ENCODE data around the gene FUT2. TPM values are rescaled to one million over a fixed set of nuclear protein-coding genes. Genes with fewer than 3 reads are reported as not detected.

FUT2 gene
- total and polyA plus RNA-seq, 2 of the 13 experiments (the other 11 are each of a cell fraction or from before 2014, with no cell fraction given): 0.07 TPM; not detected in 1

DNA sequence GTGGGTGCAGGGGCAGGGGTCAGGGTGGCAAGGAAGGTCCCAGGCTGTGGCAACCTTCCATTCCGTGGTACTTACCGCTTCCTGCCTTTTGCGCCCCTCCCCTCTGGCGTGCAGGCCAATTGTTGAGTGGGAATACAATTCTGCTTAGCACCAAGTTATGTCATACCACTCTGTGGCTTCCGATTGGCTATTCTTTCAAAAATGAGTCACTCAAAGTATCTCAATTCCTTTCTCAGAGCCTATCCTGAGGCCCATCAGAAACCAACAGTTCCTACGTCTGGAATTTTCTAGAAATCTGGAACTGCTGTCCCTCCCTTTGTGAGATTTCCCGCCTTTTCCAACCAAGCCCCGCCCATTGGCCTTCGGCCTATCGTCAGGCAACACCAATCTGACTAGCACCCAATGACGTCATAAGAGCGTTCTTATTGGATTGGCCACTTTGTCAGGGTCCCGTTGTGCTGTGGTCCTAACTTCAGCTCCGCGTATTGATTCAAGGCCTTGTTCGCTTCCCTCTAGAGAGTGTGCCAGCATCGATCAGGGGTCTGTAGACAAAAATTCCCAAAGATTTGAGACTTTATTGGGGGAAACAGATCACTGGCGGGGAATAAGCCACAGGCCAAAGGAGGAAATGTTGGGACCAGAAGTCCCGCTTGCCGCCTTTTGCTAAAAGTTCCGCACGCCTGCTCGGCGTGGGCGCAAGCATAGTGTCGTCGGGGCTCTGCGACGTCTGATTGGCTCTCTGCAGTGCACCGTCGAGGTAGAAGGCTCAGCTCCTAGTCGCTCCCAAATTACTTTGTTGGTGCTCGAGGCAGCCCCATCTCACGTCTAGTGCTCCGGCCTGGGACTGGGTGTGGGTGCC lies 34.7 kb upstream of the FUT2 start:
- no peak overlapping the region for H3K9ac ChIP-seq (ENCODE audit: insufficient read depth, low read depth, low read length)
- TF ChIP-seq ATF1 (CRISPR knock-in tag; IDR thresholded peaks at IDR 0.05): peak; percentile 87
- no peak for TF ChIP-seq TP53 (CRISPR knock-in tag; conservative IDR thresholded peaks at IDR 0.05)
- peak; percentile 51; the same call in 1 of the 2 replicates for TF ChIP-seq ZBTB21 (CRISPR knock-in tag; IDR thresholded peaks at IDR 0.05)
- 0 out of 2 replicates have a peak, but pooled peaks have one; percentile 50 for TF ChIP-seq ZNF784 (CRISPR knock-in tag; IDR thresholded peaks at IDR 0.05; ENCODE audit: borderline replicate concordance)
- TF ChIP-seq, protein P1, sequence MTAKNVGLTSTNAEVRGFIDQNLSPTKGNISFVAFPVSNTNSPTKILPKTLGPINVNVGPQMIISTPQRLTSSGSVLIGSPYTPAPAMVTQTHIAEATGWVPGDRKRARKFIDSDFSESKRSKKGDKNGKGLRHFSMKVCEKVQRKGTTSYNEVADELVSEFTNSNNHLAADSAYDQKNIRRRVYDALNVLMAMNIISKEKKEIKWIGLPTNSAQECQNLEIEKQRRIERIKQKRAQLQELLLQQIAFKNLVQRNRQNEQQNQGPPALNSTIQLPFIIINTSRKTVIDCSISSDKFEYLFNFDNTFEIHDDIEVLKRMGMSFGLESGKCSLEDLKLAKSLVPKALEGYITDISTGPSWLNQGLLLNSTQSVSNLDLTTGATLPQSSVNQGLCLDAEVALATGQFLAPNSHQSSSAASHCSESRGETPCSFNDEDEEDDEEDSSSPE (CRISPR knock-in tag; IDR thresholded peaks at IDR 0.05): peak; percentile 80
- TF ChIP-seq ARHGAP35 (CRISPR knock-in tag; IDR thresholded peaks at IDR 0.05; ENCODE audit: borderline replicate concordance): no peak
- no peak for TF ChIP-seq RBAK (CRISPR knock-in tag; IDR thresholded peaks at IDR 0.05)
- TF ChIP-seq FOSL2 (CRISPR knock-in tag; IDR thresholded peaks at IDR 0.05): peak; percentile 34; the same call in 1 of the 2 replicates
- no peak for TF ChIP-seq ZNF441 (CRISPR knock-in tag; IDR thresholded peaks at IDR 0.05; ENCODE audit: borderline replicate concordance)
- 0 out of 2 replicates have a peak, but pooled peaks have one; percentile 21 for TF ChIP-seq ZBTB38 (CRISPR knock-in tag; IDR thresholded peaks at IDR 0.05)
- TF ChIP-seq CREM (IDR thresholded peaks at IDR 0.05): peak; percentile 81
- TF ChIP-seq CREM (CRISPR knock-in tag; IDR thresholded peaks at IDR 0.05): no peak
- TF ChIP-seq, protein P2, sequence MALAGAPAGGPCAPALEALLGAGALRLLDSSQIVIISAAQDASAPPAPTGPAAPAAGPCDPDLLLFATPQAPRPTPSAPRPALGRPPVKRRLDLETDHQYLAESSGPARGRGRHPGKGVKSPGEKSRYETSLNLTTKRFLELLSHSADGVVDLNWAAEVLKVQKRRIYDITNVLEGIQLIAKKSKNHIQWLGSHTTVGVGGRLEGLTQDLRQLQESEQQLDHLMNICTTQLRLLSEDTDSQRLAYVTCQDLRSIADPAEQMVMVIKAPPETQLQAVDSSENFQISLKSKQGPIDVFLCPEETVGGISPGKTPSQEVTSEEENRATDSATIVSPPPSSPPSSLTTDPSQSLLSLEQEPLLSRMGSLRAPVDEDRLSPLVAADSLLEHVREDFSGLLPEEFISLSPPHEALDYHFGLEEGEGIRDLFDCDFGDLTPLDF (CRISPR knock-in tag; IDR thresholded peaks at IDR 0.05): peak; percentile 51; the same call in 1 of the 2 replicates
- peak; percentile 99 for TF ChIP-seq RFXANK (CRISPR knock-in tag; IDR thresholded peaks at IDR 0.05)
- TF ChIP-seq NFYB (CRISPR knock-in tag; IDR thresholded peaks at IDR 0.05): peak; percentile 80
- peak; percentile 98 for TF ChIP-seq RFX5 (IDR thresholded peaks at IDR 0.05; ENCODE audit: low read depth, low read length)
- peak; percentile 99 for TF ChIP-seq RFXAP (CRISPR knock-in tag; IDR thresholded peaks at IDR 0.05; ENCODE audit: borderline replicate concordance)
- peak; percentile 97 for TF ChIP-seq CREB1 (IDR thresholded peaks at IDR 0.05)
- peak; percentile 97 for TF ChIP-seq CREB1 (CRISPR knock-in tag; IDR thresholded peaks at IDR 0.05)
- TF ChIP-seq TFDP1 (CRISPR knock-in tag; IDR thresholded peaks at IDR 0.05; ENCODE audit: borderline replicate concordance): peak; percentile 60; the same call in 1 of the 2 replicates
- no peak for TF ChIP-seq ZFP36L2 (CRISPR knock-in tag; IDR thresholded peaks at IDR 0.05)
- TF ChIP-seq ATF7 (IDR thresholded peaks at IDR 0.05): peak; percentile 98
- TF ChIP-seq ATF7 (CRISPR knock-in tag; IDR thresholded peaks at IDR 0.05): no peak

More for the DNA sequence above, 34.7 kb upstream of the FUT2 start:
- peak; percentile 74 for ATAC-seq
- Histone ChIP-seq H3K27ac (ENCODE audit: extremely low read length, insufficient read depth, low read length) (no peak overlapping the region), H4K20me1 (ENCODE audit: insufficient read depth, low read length) (no peaks in the 10 kb centered on the region), H3K36me3 (replicated peaks in 1 of 2; ENCODE audit: control insufficient read depth in 1 of 2, insufficient read depth in 2 of 2, low read length in 2 of 2) (no peaks in the 10 kb centered on the region), H3K27me3 (ENCODE audit: control insufficient read depth in 1 of 2, insufficient read depth in 2 of 2, low read length in 2 of 2) (peaks cover 1 to 6% of the 10 kb centered on the region in 2 experiments; a peak in 2 of 5 replicates), H2AFZ (ENCODE audit: low read length) (no peak overlapping the region), H3K9me3 (ENCODE audit: low read length) (no peaks in the 10 kb centered on the region), H3K4me2 (ENCODE audit: low read depth, low read length) (no peak overlapping the region), H3K4me3 (replicated peaks in 1 of 3; ENCODE audit: insufficient read depth in 1 of 3, low read depth in 2 of 3, low read length in 3 of 3) (no peak overlapping the region), H3K79me2 (ENCODE audit: insufficient read depth, low read length) (no peaks in the 10 kb centered on the region), H3K4me1 (ENCODE audit: insufficient read depth, low read length) (no peaks in the 10 kb centered on the region)
- in situ Hi-C loops (cut with HindIII; ENCODE audit: extremely low pct_ligation_motif_present, low pct_unique_long_range_greater_than_20kb): no loop called here
- BruUV-seq (replicated peaks): no TSS peak
- intact Hi-C loops (cut with micrococcal nuclease; ENCODE audit: unreplicated experiment): no loop called here
- peak; percentile 66 for DNase-seq (ENCODE audit: low spot score)
- 68% methylated on average over 32 of the region's 35 CpGs for WGBS (ENCODE audit: low lambda C conversion rate)
- ChIA-PET POLR2A (no interaction called here), CTCF (ENCODE audit: low intra/inter-chr PET ratio, low total read pairs) (interaction anchor here (0.7 kb wide), 1 partner anchor 23 kb away, joined by 3 read pairs; no protein-coding TSS in a partner anchor)
- FAIRE-seq: peak; percentile 58
